Islet of Langerhans (tissue), 1 donor: ENCODE measurements around the gene TAGLN.

Experiments used
- FAIRE-seq: peaks from one replicate; lab custom pipeline; 2011; peaks lifted over from hg19 to GRCh38; lab: Jason Lieb, UNC

TAGLN gene

GRCh38 chr11:117231842-117232091 lies 32.6 kb downstream of the TAGLN start, which contains the start of gene PCSK7:
Gene PCSK7 (minus strand): TSS chr11:117232073. CDS start chr11:117229844, 2,229 bp downstream.
- no peak for FAIRE-seq

- no peak for FAIRE-seq
Measured at GRCh38 chr11:117232092-117232878, 33.1 kb downstream of the TAGLN start, which contains the start of gene RNF214. Gene RNF214 (plus strand): TSS chr11:117232671. CDS start chr11:117234273, 1,602 bp downstream.

- FAIRE-seq, result no peak
Measured at GRCh38 chr11:117232911-117233409, 33.8 kb downstream of the TAGLN start.

- FAIRE-seq, result no peak
Measured at GRCh38 chr11:117238221-117238620, 39.1 kb downstream of the TAGLN start.

GRCh38 chr11:117239295-117239694 lies 40.1 kb downstream of the TAGLN start:
- FAIRE-seq, result no peak

GRCh38 chr11:117248341-117248740 lies 49.2 kb downstream of the TAGLN start:
- no peak for FAIRE-seq

- no peak for FAIRE-seq
Measured at GRCh38 chr11:117249571-117249970, 50.4 kb downstream of the TAGLN start.

GRCh38 chr11:117251506-117251905 lies 52.3 kb downstream of the TAGLN start:
- FAIRE-seq, result no peak

GRCh38 chr11:117255966-117256365 lies 56.8 kb downstream of the TAGLN start:
- FAIRE-seq, result no peak

GRCh38 chr11:117256573-117256972 lies 57.4 kb downstream of the TAGLN start:
- no peak for FAIRE-seq
